ENCODE measurements around the gene PGRMC2.

- TF ChIP-seq SALL2 (tag by site-specific recombination; IDR thresholded peaks at IDR 0.05; ENCODE audit: borderline replicate concordance) = no peak
- TF ChIP-seq MEIS1 (CRISPR knock-in tag; IDR thresholded peaks at IDR 0.05; ENCODE audit: borderline replicate concordance) = no peak
- TF ChIP-seq, protein P1, sequence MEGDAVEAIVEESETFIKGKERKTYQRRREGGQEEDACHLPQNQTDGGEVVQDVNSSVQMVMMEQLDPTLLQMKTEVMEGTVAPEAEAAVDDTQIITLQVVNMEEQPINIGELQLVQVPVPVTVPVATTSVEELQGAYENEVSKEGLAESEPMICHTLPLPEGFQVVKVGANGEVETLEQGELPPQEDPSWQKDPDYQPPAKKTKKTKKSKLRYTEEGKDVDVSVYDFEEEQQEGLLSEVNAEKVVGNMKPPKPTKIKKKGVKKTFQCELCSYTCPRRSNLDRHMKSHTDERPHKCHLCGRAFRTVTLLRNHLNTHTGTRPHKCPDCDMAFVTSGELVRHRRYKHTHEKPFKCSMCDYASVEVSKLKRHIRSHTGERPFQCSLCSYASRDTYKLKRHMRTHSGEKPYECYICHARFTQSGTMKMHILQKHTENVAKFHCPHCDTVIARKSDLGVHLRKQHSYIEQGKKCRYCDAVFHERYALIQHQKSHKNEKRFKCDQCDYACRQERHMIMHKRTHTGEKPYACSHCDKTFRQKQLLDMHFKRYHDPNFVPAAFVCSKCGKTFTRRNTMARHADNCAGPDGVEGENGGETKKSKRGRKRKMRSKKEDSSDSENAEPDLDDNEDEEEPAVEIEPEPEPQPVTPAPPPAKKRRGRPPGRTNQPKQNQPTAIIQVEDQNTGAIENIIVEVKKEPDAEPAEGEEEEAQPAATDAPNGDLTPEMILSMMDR (tag by site-specific recombination; IDR thresholded peaks at IDR 0.05) = no peak
- TF ChIP-seq ZNF266 (tag by site-specific recombination; IDR thresholded peaks at IDR 0.05; ENCODE audit: low read depth) = no peak
- TF ChIP-seq, protein P2, sequence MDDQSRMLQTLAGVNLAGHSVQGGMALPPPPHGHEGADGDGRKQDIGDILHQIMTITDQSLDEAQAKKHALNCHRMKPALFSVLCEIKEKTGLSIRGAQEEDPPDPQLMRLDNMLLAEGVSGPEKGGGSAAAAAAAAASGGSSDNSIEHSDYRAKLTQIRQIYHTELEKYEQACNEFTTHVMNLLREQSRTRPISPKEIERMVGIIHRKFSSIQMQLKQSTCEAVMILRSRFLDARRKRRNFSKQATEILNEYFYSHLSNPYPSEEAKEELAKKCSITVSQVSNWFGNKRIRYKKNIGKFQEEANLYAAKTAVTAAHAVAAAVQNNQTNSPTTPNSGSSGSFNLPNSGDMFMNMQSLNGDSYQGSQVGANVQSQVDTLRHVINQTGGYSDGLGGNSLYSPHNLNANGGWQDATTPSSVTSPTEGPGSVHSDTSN (CRISPR knock-in tag; IDR thresholded peaks at IDR 0.05) = no peak
- TF ChIP-seq, protein P3, sequence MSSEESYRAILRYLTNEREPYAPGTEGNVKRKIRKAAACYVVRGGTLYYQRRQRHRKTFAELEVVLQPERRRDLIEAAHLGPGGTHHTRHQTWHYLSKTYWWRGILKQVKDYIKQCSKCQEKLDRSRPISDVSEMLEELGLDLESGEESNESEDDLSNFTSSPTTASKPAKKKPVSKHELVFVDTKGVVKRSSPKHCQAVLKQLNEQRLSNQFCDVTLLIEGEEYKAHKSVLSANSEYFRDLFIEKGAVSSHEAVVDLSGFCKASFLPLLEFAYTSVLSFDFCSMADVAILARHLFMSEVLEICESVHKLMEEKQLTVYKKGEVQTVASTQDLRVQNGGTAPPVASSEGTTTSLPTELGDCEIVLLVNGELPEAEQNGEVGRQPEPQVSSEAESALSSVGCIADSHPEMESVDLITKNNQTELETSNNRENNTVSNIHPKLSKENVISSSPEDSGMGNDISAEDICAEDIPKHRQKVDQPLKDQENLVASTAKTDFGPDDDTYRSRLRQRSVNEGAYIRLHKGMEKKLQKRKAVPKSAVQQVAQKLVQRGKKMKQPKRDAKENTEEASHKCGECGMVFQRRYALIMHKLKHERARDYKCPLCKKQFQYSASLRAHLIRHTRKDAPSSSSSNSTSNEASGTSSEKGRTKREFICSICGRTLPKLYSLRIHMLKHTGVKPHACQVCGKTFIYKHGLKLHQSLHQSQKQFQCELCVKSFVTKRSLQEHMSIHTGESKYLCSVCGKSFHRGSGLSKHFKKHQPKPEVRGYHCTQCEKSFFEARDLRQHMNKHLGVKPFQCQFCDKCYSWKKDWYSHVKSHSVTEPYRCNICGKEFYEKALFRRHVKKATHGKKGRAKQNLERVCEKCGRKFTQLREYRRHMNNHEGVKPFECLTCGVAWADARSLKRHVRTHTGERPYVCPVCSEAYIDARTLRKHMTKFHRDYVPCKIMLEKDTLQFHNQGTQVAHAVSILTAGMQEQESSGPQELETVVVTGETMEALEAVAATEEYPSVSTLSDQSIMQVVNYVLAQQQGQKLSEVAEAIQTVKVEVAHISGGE (tag by site-specific recombination; conservative IDR thresholded peaks at IDR 0.05; ENCODE audit: low read depth) = no peak
- TF ChIP-seq, protein P4, sequence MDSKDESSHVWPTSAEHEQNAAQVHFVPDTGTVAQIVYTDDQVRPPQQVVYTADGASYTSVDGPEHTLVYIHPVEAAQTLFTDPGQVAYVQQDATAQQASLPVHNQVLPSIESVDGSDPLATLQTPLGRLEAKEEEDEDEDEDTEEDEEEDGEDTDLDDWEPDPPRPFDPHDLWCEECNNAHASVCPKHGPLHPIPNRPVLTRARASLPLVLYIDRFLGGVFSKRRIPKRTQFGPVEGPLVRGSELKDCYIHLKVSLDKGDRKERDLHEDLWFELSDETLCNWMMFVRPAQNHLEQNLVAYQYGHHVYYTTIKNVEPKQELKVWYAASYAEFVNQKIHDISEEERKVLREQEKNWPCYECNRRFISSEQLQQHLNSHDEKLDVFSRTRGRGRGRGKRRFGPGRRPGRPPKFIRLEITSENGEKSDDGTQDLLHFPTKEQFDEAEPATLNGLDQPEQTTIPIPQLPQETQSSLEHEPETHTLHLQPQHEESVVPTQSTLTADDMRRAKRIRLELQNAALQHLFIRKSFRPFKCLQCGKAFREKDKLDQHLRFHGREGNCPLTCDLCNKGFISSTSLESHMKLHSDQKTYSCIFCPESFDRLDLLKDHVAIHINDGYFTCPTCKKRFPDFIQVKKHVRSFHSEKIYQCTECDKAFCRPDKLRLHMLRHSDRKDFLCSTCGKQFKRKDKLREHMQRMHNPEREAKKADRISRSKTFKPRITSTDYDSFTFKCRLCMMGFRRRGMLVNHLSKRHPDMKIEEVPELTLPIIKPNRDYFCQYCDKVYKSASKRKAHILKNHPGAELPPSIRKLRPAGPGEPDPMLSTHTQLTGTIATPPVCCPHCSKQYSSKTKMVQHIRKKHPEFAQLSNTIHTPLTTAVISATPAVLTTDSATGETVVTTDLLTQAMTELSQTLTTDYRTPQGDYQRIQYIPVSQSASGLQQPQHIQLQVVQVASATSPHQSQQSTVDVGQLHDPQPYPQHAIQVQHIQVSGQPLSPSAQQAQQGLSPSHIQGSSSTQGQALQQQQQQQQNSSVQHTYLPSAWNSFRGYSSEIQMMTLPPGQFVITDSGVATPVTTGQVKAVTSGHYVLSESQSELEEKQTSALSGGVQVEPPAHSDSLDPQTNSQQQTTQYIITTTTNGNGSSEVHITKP (tag by site-specific recombination; IDR thresholded peaks at IDR 0.05) = no peak
- TF ChIP-seq, protein P5, sequence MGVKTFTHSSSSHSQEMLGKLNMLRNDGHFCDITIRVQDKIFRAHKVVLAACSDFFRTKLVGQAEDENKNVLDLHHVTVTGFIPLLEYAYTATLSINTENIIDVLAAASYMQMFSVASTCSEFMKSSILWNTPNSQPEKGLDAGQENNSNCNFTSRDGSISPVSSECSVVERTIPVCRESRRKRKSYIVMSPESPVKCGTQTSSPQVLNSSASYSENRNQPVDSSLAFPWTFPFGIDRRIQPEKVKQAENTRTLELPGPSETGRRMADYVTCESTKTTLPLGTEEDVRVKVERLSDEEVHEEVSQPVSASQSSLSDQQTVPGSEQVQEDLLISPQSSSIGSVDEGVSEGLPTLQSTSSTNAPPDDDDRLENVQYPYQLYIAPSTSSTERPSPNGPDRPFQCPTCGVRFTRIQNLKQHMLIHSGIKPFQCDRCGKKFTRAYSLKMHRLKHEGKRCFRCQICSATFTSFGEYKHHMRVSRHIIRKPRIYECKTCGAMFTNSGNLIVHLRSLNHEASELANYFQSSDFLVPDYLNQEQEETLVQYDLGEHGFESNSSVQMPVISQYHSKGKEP (tag by site-specific recombination; IDR thresholded peaks at IDR 0.05) = no peak
- TF ChIP-seq ZNF544 (tag by site-specific recombination; IDR thresholded peaks at IDR 0.05) = no peak
- TF ChIP-seq, protein P6, sequence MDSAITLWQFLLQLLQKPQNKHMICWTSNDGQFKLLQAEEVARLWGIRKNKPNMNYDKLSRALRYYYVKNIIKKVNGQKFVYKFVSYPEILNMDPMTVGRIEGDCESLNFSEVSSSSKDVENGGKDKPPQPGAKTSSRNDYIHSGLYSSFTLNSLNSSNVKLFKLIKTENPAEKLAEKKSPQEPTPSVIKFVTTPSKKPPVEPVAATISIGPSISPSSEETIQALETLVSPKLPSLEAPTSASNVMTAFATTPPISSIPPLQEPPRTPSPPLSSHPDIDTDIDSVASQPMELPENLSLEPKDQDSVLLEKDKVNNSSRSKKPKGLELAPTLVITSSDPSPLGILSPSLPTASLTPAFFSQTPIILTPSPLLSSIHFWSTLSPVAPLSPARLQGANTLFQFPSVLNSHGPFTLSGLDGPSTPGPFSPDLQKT (IDR thresholded peaks at IDR 0.05; ENCODE audit: borderline replicate concordance, low read depth, low read length) = no peak
- TF ChIP-seq ZNF777 (tag by site-specific recombination; IDR thresholded peaks at IDR 0.05; ENCODE audit: borderline replicate concordance) = no peak
- no peak for TF ChIP-seq ZNF133 (tag by site-specific recombination; IDR thresholded peaks at IDR 0.05)
- TF ChIP-seq ZNF426 (tag by site-specific recombination; IDR thresholded peaks at IDR 0.05) = no peak
- TF ChIP-seq ZSCAN5A (tag by site-specific recombination; IDR thresholded peaks at IDR 0.05) = no peak
Measured at GRCh38 chr4:128291096-128291495, 3.5 kb upstream of the PGRMC2 start.
